ENCODE results near the gene MTUS2.

GRCh38 chr13:29458419-29458818 is 638.3 kb downstream of the MTUS2 start:
- TF ChIP-seq CTCF (IDR thresholded peaks at IDR 0.05; ENCODE audit: poor library complexity, severe bottlenecking): no peak
- no peak for TF ChIP-seq TAF1 (IDR thresholded peaks at IDR 0.05; ENCODE audit: low read depth)
- TF ChIP-seq MXI1 (conservative IDR thresholded peaks at IDR 0.05; ENCODE audit: poor library complexity, severe bottlenecking): no peak
- TF ChIP-seq, protein P1, sequence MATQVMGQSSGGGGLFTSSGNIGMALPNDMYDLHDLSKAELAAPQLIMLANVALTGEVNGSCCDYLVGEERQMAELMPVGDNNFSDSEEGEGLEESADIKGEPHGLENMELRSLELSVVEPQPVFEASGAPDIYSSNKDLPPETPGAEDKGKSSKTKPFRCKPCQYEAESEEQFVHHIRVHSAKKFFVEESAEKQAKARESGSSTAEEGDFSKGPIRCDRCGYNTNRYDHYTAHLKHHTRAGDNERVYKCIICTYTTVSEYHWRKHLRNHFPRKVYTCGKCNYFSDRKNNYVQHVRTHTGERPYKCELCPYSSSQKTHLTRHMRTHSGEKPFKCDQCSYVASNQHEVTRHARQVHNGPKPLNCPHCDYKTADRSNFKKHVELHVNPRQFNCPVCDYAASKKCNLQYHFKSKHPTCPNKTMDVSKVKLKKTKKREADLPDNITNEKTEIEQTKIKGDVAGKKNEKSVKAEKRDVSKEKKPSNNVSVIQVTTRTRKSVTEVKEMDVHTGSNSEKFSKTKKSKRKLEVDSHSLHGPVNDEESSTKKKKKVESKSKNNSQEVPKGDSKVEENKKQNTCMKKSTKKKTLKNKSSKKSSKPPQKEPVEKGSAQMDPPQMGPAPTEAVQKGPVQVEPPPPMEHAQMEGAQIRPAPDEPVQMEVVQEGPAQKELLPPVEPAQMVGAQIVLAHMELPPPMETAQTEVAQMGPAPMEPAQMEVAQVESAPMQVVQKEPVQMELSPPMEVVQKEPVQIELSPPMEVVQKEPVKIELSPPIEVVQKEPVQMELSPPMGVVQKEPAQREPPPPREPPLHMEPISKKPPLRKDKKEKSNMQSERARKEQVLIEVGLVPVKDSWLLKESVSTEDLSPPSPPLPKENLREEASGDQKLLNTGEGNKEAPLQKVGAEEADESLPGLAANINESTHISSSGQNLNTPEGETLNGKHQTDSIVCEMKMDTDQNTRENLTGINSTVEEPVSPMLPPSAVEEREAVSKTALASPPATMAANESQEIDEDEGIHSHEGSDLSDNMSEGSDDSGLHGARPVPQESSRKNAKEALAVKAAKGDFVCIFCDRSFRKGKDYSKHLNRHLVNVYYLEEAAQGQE (IDR thresholded peaks at IDR 0.05; ENCODE audit: borderline replicate concordance): no peak
- TF ChIP-seq EP300 (conservative IDR thresholded peaks at IDR 0.05; ENCODE audit: poor library complexity, severe bottlenecking): no peak
- no peak for TF ChIP-seq EZH2 (IDR thresholded peaks at IDR 0.05; ENCODE audit: borderline replicate concordance, insufficient read depth, low read length, poor library complexity, severe bottlenecking)
- no peak for TF ChIP-seq POLR2AphosphoS5 (IDR thresholded peaks at IDR 0.05)
- no peak for TF ChIP-seq RAD21 (conservative IDR thresholded peaks at IDR 0.05)
- TF ChIP-seq SMC3 (conservative IDR thresholded peaks at IDR 0.05; ENCODE audit: poor library complexity): no peak

Data from neural cell (in vitro differentiated cells).